HepG2 (cell line): Measurements from ENCODE around the gene ELL. TPM values are rescaled to one million over a fixed set of nuclear protein-coding genes. Genes with fewer than 3 reads are reported as not detected.
A peak's percentile ranks its signal among the peaks of the same experiment; 100 is the strongest.

Source experiments
- ADNP ChIP-seq: sonication (generic); formaldehyde crosslinking; IDR thresholded peaks from 2 replicates; pipeline ENCODE4 v1.4.0; 2020; ENCODE audit warnings: missing genetic modification reagents
- ARNTL ChIP-seq: sonication (generic); formaldehyde crosslinking; IDR thresholded peaks from 2 replicates; pipeline ENCODE4 v1.4.0; 2020; ENCODE audit warnings: mild to moderate bottlenecking, missing genetic modification reagents
- ATF2 ChIP-seq: sonication (generic); formaldehyde crosslinking; IDR thresholded peaks from 2 replicates; pipeline ENCODE4 v1.4.0; 2020; ENCODE audit warnings: missing genetic modification reagents
- GABPA ChIP-seq, 2 experiments: IDR thresholded peaks; 2 replicates each; pipeline ENCODE4 v1.6.1; 2011 to 2016; ENCODE audit warnings: low read depth in 2 of 2, low read length in 1 of 2, missing biosample characterization in 1 of 2, missing genetic modification characterization in 1 of 2
- ISX ChIP-seq: sonication (generic); formaldehyde crosslinking; conservative IDR thresholded peaks from 2 replicates; pipeline ENCODE4 v1.5.0; 2020; ENCODE audit warnings: missing genetic modification reagents
- MIXL1 ChIP-seq: IDR thresholded peaks from 2 replicates; pipeline ENCODE4 v1.6.1; 2016
- PLRG1 ChIP-seq: fragments of 450-650 bp; conservative IDR thresholded peaks from 2 replicates; pipeline ENCODE4 v1.6.1; 2016
- RNF2 ChIP-seq: fragments of 450-650 bp; conservative IDR thresholded peaks from 2 replicates; pipeline ENCODE4 v1.6.1; 2016; ENCODE audit warnings: low read depth
- STAG1 ChIP-seq: sonication (generic); formaldehyde crosslinking; IDR thresholded peaks from 2 replicates; pipeline ENCODE4 v1.4.0; 2020; ENCODE audit warnings: missing genetic modification reagents
- TARDBP ChIP-seq: sonication (generic); formaldehyde crosslinking; IDR thresholded peaks from 2 replicates; pipeline ENCODE4 v1.8.0; 2022; ENCODE audit warnings: mild to moderate bottlenecking, missing genetic modification reagents
- TBX2 ChIP-seq: sonication (generic); formaldehyde crosslinking; IDR thresholded peaks from 2 replicates; pipeline ENCODE4 v1.5.0; 2020; ENCODE audit warnings: missing genetic modification reagents, mild to moderate bottlenecking, borderline replicate concordance
- TEF ChIP-seq: sonication (generic); formaldehyde crosslinking; IDR thresholded peaks from 2 replicates; pipeline ENCODE4 v1.5.0; 2020; ENCODE audit warnings: missing genetic modification reagents
- THAP9 ChIP-seq: sonication (generic); formaldehyde crosslinking; IDR thresholded peaks from 2 replicates; pipeline ENCODE4; 2020; ENCODE audit warnings: missing genetic modification reagents, mild to moderate bottlenecking, borderline replicate concordance
- TRAFD1 ChIP-seq: sonication (generic); formaldehyde crosslinking; IDR thresholded peaks from 2 replicates; pipeline ENCODE4 v1.5.1; 2020; ENCODE audit warnings: missing genetic modification reagents, mild to moderate bottlenecking, borderline replicate concordance
- ZGPAT ChIP-seq: IDR thresholded peaks from 2 replicates; pipeline ENCODE4 v1.6.1; 2016; ENCODE audit warnings: mild to moderate bottlenecking
- ZNF331 ChIP-seq: sonication (generic); formaldehyde crosslinking; IDR thresholded peaks from 2 replicates; pipeline ENCODE4 v1.4.0; 2020; ENCODE audit warnings: missing genetic modification reagents
- ZNF724P ChIP-seq: sonication (generic); formaldehyde crosslinking; IDR thresholded peaks from 2 replicates; pipeline ENCODE4 v1.8.0; 2022; ENCODE audit warnings: missing genetic modification reagents, borderline replicate concordance
- ZNF749 ChIP-seq: sonication (generic); formaldehyde crosslinking; IDR thresholded peaks from 2 replicates; pipeline ENCODE4 v1.8.0; 2022; ENCODE audit warnings: mild to moderate bottlenecking, missing genetic modification reagents, moderate library complexity, borderline replicate concordance
- polyA plus RNA-seq, 8 experiments: library from polyadenylated mRNA; depleted of rRNA in 3 of 8; stranded (reverse) in 7 of 8; unstranded in 1 of 8; fragments of >200 nt; fragmentation: Illumina TruSeq in 4 of 8; extraction: Trizol in 4 of 8; gene quantifications; 2 replicates each; pipeline versions ENCODE4 v1.2.1 to v1.2.3, GENCODE V29; 2011 to 2016; ENCODE audit warnings: low read depth in 4 of 8, missing spikeins in 1 of 8, mixed read lengths in 1 of 8; ENCODE audit not compliant: insufficient read depth in 1 of 8
- total RNA-seq, 5 experiments: library from RNA; depleted of rRNA; stranded (reverse); fragments of >200 nt; fragmentation: Illumina TruSeq; extraction: Trizol; gene quantifications; 2 replicates each; pipeline ENCODE4 v1.2.3, GENCODE V29; 2016; ENCODE audit warnings: low read depth in 1 of 5

ELL gene
- total and polyA plus RNA-seq, 2 of the 13 experiments (the other 11 are each of a cell fraction or from before 2014, with no cell fraction given), result 3.7 to 5.4 TPM

GRCh38 chr19:18469069-18469846 lies 52.6 kb downstream of the ELL start (continued):
- TF ChIP-seq TRAFD1 (CRISPR knock-in tag) (no peak), ZNF749 (CRISPR knock-in tag) (0 out of 2 replicates have a peak, but pooled peaks have one; percentile 31), ZNF724P (CRISPR knock-in tag) (0 out of 2 replicates have a peak, but pooled peaks have one; percentile 60), ISX (CRISPR knock-in tag) (no peak), ARNTL (CRISPR knock-in tag) (0 out of 2 replicates have a peak, but pooled peaks have one; percentile 15), TEF (CRISPR knock-in tag) (no peak), STAG1 (CRISPR knock-in tag) (peak; percentile 65), ZGPAT (CRISPR knock-in tag) (0 out of 2 replicates have a peak, but pooled peaks have one; percentile 14), THAP9 (CRISPR knock-in tag) (0 out of 2 replicates have a peak, but pooled peaks have one; percentile 6), TARDBP (no peak; the same call in 1 of the 2 replicates), ZNF331 (no peak; the same call in 1 of the 2 replicates), RNF2 (no peak), GABPA (IDR thresholded peaks at IDR 0.05; ENCODE audit: low read depth, low read length) (no peak; the same call in 1 of the 2 replicates), GABPA (CRISPR knock-in tag; IDR thresholded peaks at IDR 0.05; ENCODE audit: low read depth) (no peak), ADNP (no peak), PLRG1 (no peak), ATF2 (CRISPR knock-in tag) (no peak), TBX2 (peak; percentile 64; the same call in 1 of the 2 replicates), MIXL1 (CRISPR knock-in tag) (peak; percentile 29; the same call in 1 of the 2 replicates)
